ENCODE measurements around the gene PARD3. TPM values are rescaled to one million over a fixed set of nuclear protein-coding genes. Genes with fewer than 3 reads are reported as not detected.

PARD3 gene
- polyA plus RNA-seq, 3 donors = 0.51 TPM; not detected in 2

GRCh38 chr10:34175121-34175520 is 640.0 kb downstream of the PARD3 start:
- peaks cover 0 to 2% (median 1%) of the 10 kb centered on the region in 3 donors for H3K27me3 Mint-ChIP-seq (ENCODE audit: low read depth in 3 of 3)
- intact Hi-C loops (cut with micrococcal nuclease) = no loop called here
- H3K27me3 ChIP-seq (ENCODE audit: control insufficient read depth in 2 of 2, insufficient read depth in 2 of 2, low read length in 2 of 2) = no peaks in the 10 kb centered on the region
- no peak overlapping the region for H3K4me3 Mint-ChIP-seq
- H3K27ac ChIP-seq (ENCODE audit: low read depth in 1 of 2, low read length in 2 of 2) = no peak overlapping the region
- H3K4me1 Mint-ChIP-seq = peaks cover 24% of the 10 kb centered on the region
- WGBS (ENCODE audit: insufficient coverage) = no CpG with 5 or more reads among the region's 2 CpGs
- H4K20me1 ChIP-seq (ENCODE audit: insufficient read depth, low read length) = no peaks in the 10 kb centered on the region
- H3K9me3 ChIP-seq (replicated peaks in 1 of 2; ENCODE audit: control insufficient read depth in 1 of 2, insufficient read depth in 1 of 2, low read length in 2 of 2) = no peaks in the 10 kb centered on the region
- H3K36me3 Mint-ChIP-seq = no peaks in the 10 kb centered on the region
- H3K9me3 Mint-ChIP-seq = peaks cover 0 to 4% (median 2%) of the 10 kb centered on the region in 7 donors
- DNase-seq = no peak
- peaks cover 21 to 26% of the 10 kb centered on the region in 2 donors for H3K4me1 ChIP-seq (ENCODE audit: control insufficient read depth in 1 of 2, insufficient read depth in 2 of 2, low read length in 2 of 2)
- H3K4me3 ChIP-seq (replicated peaks in 1 of 3; ENCODE audit: low read depth in 2 of 3, low read length in 3 of 3) = no peak overlapping the region
- no peak overlapping the region for H3K4me2 ChIP-seq (replicated peaks; ENCODE audit: extremely low read depth, low read length, poor library complexity, severe bottlenecking)
- H3K27ac Mint-ChIP-seq = no peak overlapping the region
- H3K36me3 ChIP-seq (replicated peaks in 1 of 2; ENCODE audit: control insufficient read depth in 1 of 2, insufficient read depth in 2 of 2, low read length in 2 of 2) = no peaks in the 10 kb centered on the region
- H3K9ac ChIP-seq (ENCODE audit: insufficient read depth, low read length, poor library complexity, severe bottlenecking) = no peak overlapping the region
- no peak overlapping the region for H2AFZ ChIP-seq (ENCODE audit: insufficient read depth, low read depth, low read length, poor library complexity, severe bottlenecking)
- TF ChIP-seq CTCF (IDR thresholded peaks at IDR 0.05) = no peak
- no peaks in the 10 kb centered on the region for H3K79me2 ChIP-seq (ENCODE audit: insufficient read depth, low read length)

GRCh38 chr10:34172936-34173533 is 642.1 kb downstream of the PARD3 start:
- Histone ChIP-seq H3K79me2 (ENCODE audit: insufficient read depth, low read length) (no peaks in the 10 kb centered on the region), H2AFZ (ENCODE audit: insufficient read depth, low read depth, low read length, poor library complexity, severe bottlenecking) (peak overlapping the region; percentile 25), H3K9ac (ENCODE audit: insufficient read depth, low read length, poor library complexity, severe bottlenecking) (no peak overlapping the region), H3K27ac (ENCODE audit: low read depth in 1 of 2, low read length in 2 of 2) (peak overlapping the region in 1 of 2 donors; percentile 30), H3K4me3 (replicated peaks in 1 of 3; ENCODE audit: low read depth in 2 of 3, low read length in 3 of 3) (peak overlapping the region in 1 of 3 experiments; percentile 15), H3K4me2 (replicated peaks; ENCODE audit: extremely low read depth, low read length, poor library complexity, severe bottlenecking) (peak overlapping the region; percentile 45), H3K36me3 (replicated peaks in 1 of 2; ENCODE audit: control insufficient read depth in 1 of 2, insufficient read depth in 2 of 2, low read length in 2 of 2) (no peaks in the 10 kb centered on the region), H3K9me3 (replicated peaks in 1 of 2; ENCODE audit: control insufficient read depth in 1 of 2, insufficient read depth in 1 of 2, low read length in 2 of 2) (no peaks in the 10 kb centered on the region), H4K20me1 (ENCODE audit: insufficient read depth, low read length) (no peaks in the 10 kb centered on the region), H3K4me1 (ENCODE audit: control insufficient read depth in 1 of 2, insufficient read depth in 2 of 2, low read length in 2 of 2) (peaks cover 21 to 32% of the 10 kb centered on the region in 2 donors), H3K27me3 (ENCODE audit: control insufficient read depth in 2 of 2, insufficient read depth in 2 of 2, low read length in 2 of 2) (no peaks in the 10 kb centered on the region)
- TF ChIP-seq CTCF (IDR thresholded peaks at IDR 0.05) = no peak
- peak; percentile 14 to 75 (median 49) for DNase-seq
- H3K27me3 Mint-ChIP-seq (ENCODE audit: low read depth in 3 of 3) = no peaks in the 10 kb centered on the region
- H3K4me1 Mint-ChIP-seq = peaks cover 38% of the 10 kb centered on the region
- intact Hi-C loops (cut with micrococcal nuclease) = no loop called here
- peak overlapping the region in 6 of 7 donors; percentile 7 to 73 (median 46) for H3K27ac Mint-ChIP-seq
- peak overlapping the region in 1 of 2 donors; percentile 33 for H3K4me3 Mint-ChIP-seq
- peaks cover 0 to 5% (median 0%) of the 10 kb centered on the region in 7 donors for H3K9me3 Mint-ChIP-seq
- 5% methylated on average over 3 of the region's 8 CpGs for WGBS (ENCODE audit: insufficient coverage)
- no peaks in the 10 kb centered on the region for H3K36me3 Mint-ChIP-seq

Data from CD14-positive monocyte (primary cell).